ENCODE data around the gene GRHL3.

GRCh38 chr1:24298606-24299005, 20.6 kb upstream of the GRHL3 start:
- TF ChIP-seq POLR2A (IDR thresholded peaks at IDR 0.05; ENCODE audit: low read depth, low read length) (no peak), EZH2 (IDR thresholded peaks at IDR 0.05; ENCODE audit: borderline replicate concordance, low read depth, low read length, severe bottlenecking) (no peak), MAX (IDR thresholded peaks at IDR 0.05; ENCODE audit: insufficient read depth, insufficient read length) (no peak), JUN (IDR thresholded peaks at IDR 0.05; ENCODE audit: borderline replicate concordance, insufficient read depth, insufficient read length, low read depth) (no peak), GATA2 (IDR thresholded peaks at IDR 0.05; ENCODE audit: insufficient read depth, insufficient read length, low read depth, low read length) (no peak), FOS (IDR thresholded peaks at IDR 0.05; ENCODE audit: borderline replicate concordance, insufficient read depth, low read length) (no peak), POLR2AphosphoS5 (IDR thresholded peaks at IDR 0.05; ENCODE audit: insufficient read depth, low read depth, low read length) (no peak)
- TF ChIP-seq, protein P1, sequence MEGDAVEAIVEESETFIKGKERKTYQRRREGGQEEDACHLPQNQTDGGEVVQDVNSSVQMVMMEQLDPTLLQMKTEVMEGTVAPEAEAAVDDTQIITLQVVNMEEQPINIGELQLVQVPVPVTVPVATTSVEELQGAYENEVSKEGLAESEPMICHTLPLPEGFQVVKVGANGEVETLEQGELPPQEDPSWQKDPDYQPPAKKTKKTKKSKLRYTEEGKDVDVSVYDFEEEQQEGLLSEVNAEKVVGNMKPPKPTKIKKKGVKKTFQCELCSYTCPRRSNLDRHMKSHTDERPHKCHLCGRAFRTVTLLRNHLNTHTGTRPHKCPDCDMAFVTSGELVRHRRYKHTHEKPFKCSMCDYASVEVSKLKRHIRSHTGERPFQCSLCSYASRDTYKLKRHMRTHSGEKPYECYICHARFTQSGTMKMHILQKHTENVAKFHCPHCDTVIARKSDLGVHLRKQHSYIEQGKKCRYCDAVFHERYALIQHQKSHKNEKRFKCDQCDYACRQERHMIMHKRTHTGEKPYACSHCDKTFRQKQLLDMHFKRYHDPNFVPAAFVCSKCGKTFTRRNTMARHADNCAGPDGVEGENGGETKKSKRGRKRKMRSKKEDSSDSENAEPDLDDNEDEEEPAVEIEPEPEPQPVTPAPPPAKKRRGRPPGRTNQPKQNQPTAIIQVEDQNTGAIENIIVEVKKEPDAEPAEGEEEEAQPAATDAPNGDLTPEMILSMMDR (IDR thresholded peaks at IDR 0.05; ENCODE audit: extremely low read depth in 1 of 2, insufficient read depth in 1 of 2, low read depth in 1 of 2, low read length in 2 of 2) = no peak
